RWPE2 (cell line): Measurements from ENCODE around the gene FIP1L1.
"Not testable (repeated sequence)": the region's sequence is repeated elsewhere in the genome, so short reads cannot be mapped to it uniquely, and the experiment has no call there.

Experiments used
- ATAC-seq: fragments of 200-7000 bp; cut with Tn5 transposase; 3 replicates; pipeline ENCODE4 v1.9.1; 2021; ENCODE audit warnings: low read depth
- DNase-seq: peaks from one replicate; pipeline ENCODE4 v3.0.0-alpha.2; 2020; ENCODE audit warnings: low spot score
- H3K27ac ChIP-seq: fragments of 450-650 bp; 2 replicates; pipeline ENCODE4 v1.5.1; 2017; ENCODE audit warnings: mild to moderate bottlenecking; ENCODE audit not compliant: poor library complexity, severe bottlenecking
- H3K27me3 ChIP-seq: fragments of 250-450 bp; sonication (Bioruptor Pico); 2 replicates; pipeline ENCODE4 v1.5.1; 2021; ENCODE audit warnings: mild to moderate bottlenecking, moderate library complexity; ENCODE audit not compliant: insufficient read depth, poor library complexity, severe bottlenecking
- H3K36me3 ChIP-seq: fragments of 250-450 bp; sonication (Bioruptor Pico); 2 replicates; pipeline ENCODE4 v1.5.1; 2020; ENCODE audit warnings: low read depth, mild to moderate bottlenecking, moderate library complexity
- H3K4me1 ChIP-seq: fragments of 250-450 bp; sonication (Bioruptor Pico); 2 replicates; pipeline ENCODE4 v1.5.1; 2021; ENCODE audit warnings: mild to moderate bottlenecking, moderate library complexity; ENCODE audit not compliant: insufficient read depth, poor library complexity, severe bottlenecking
- H3K4me3 ChIP-seq: fragments of 250-450 bp; sonication (Bioruptor Pico); 2 replicates; pipeline ENCODE4 v1.5.1; 2021; ENCODE audit warnings: mild to moderate bottlenecking, moderate library complexity; ENCODE audit not compliant: severe bottlenecking
- H3K9me3 ChIP-seq: fragments of 250-450 bp; sonication (Bioruptor Pico); 2 replicates; pipeline ENCODE4 v1.5.1; 2021; ENCODE audit warnings: mild to moderate bottlenecking, moderate library complexity; ENCODE audit not compliant: severe bottlenecking
- CTCF ChIP-seq: fragments of 450-650 bp; IDR thresholded peaks from one replicate; pipeline ENCODE4 v1.5.1; 2017; ENCODE audit warnings: mild to moderate bottlenecking, moderate library complexity; ENCODE audit not compliant: poor library complexity, severe bottlenecking

The FIP1L1 gene

GRCh38 chr4:53378171-53378482 lies 686 bp downstream of the FIP1L1 start:
- Histone ChIP-seq H3K36me3 (peaks cover 37% of the 10 kb centered on the region), H3K9me3 (no peaks in the 10 kb centered on the region), H3K4me3 (peak overlapping the region; percentile 76), H3K27ac (peak overlapping the region; percentile 38), H3K27me3 (no peaks in the 10 kb centered on the region), H3K4me1 (peaks cover 11% of the 10 kb centered on the region)
- DNase-seq (no peak), ATAC-seq (no peak; the same call in 2 of the 3 replicates)
- no peak for TF ChIP-seq CTCF

- Histone ChIP-seq H3K27ac (no peak overlapping the region), H3K9me3 (no peaks in the 10 kb centered on the region), H3K36me3 (peaks cover 58% of the 10 kb centered on the region), H3K27me3 (no peaks in the 10 kb centered on the region), H3K4me3 (no peak overlapping the region), H3K4me1 (peaks cover 11% of the 10 kb centered on the region)
- no peak for TF ChIP-seq CTCF
- ATAC-seq (no peak), DNase-seq (no peak)
Observed at GRCh38 chr4:53380221-53380620, 2.8 kb downstream of the FIP1L1 start.

GRCh38 chr4:53409479-53409878 lies 32.0 kb downstream of the FIP1L1 start:
- not testable (repeated sequence) for H3K4me3 ChIP-seq, H3K9me3 ChIP-seq, H3K27ac ChIP-seq, H3K4me1 ChIP-seq, DNase-seq, H3K27me3 ChIP-seq, ATAC-seq
- H3K36me3 ChIP-seq: peaks cover 17% of the 10 kb centered on the region

GRCh38 chr4:53419208-53419607 lies 41.8 kb downstream of the FIP1L1 start:
- Histone ChIP-seq H3K27me3 (no peaks in the 10 kb centered on the region), H3K4me1 (peaks cover 3% of the 10 kb centered on the region), H3K36me3 (peaks cover 31% of the 10 kb centered on the region), H3K9me3 (no peaks in the 10 kb centered on the region), H3K27ac (no peak overlapping the region), H3K4me3 (no peak overlapping the region)
- no peak for TF ChIP-seq CTCF
- no peak for DNase-seq
- no peak for ATAC-seq

DNA sequence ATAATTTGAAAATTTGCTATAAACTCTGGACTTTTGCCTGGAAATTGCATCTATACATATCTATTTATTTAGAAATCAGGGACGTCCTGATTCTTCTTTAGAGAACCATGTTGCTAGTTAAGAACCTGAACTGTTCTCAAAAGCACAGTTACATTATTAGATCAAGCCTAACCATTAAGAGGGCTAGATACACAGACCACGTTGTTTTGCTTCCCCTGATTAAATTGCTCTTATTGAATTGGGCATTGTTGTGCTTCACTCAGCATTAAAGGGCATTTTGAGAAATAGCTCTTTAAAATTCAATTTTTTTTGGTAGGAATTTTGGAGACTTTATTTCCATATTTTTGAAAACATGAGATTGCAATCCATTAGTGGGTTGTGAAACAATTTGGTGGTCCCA lies 44.4 kb downstream of the FIP1L1 start:
- Histone ChIP-seq H3K27me3 (no peaks in the 10 kb centered on the region), H3K36me3 (peaks cover 30% of the 10 kb centered on the region), H3K4me1 (no peaks in the 10 kb centered on the region), H3K4me3 (no peak overlapping the region), H3K27ac (no peak overlapping the region), H3K9me3 (no peaks in the 10 kb centered on the region)
- no peak for TF ChIP-seq CTCF
- ATAC-seq (no peak), DNase-seq (no peak)
